ENCODE results near the gene DOCK7. TPM values are rescaled to one million over a fixed set of nuclear protein-coding genes. Genes with fewer than 3 reads are reported as not detected.

The DOCK7 gene
- total and polyA plus RNA-seq, 2 of the 13 experiments (the other 11 are each of a cell fraction or from before 2014, with no cell fraction given): 45.7 to 67.2 TPM

DNA sequence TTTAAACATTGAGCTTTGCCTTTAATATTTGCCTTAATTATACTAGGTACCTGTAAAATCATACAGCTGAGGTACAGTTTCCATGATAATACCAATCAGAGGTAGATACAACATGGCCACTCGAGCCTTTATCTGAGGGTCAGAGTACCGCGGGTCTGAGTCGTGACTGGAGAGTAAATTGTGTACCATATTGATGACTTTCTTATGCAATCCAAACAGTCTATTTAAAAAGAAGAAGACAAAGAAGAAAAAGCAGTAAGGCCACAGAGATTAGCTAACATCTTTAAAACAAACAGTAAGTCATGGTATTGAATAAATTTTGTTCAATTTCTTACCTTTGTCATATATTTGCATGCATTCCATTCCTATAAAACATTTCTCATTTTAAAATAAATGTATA is 159.0 kb downstream of the DOCK7 start:
- Histone ChIP-seq H3K27ac (ENCODE audit: extremely low read length, insufficient read depth, low read length) (peak overlapping the region; percentile 22), H3K79me2 (ENCODE audit: insufficient read depth, low read length) (no peaks in the 10 kb centered on the region), H2AFZ (ENCODE audit: low read length) (no peak overlapping the region), H3K4me1 (ENCODE audit: insufficient read depth, low read length) (peaks cover 31% of the 10 kb centered on the region), H3K9me3 (ENCODE audit: low read length) (no peaks in the 10 kb centered on the region), H3K4me2 (ENCODE audit: low read depth, low read length) (0 out of 2 replicates have a peak overlapping the region, but pooled peaks have one; percentile 23), H3K27me3 (ENCODE audit: control insufficient read depth in 1 of 2, insufficient read depth in 2 of 2, low read length in 2 of 2) (no peaks in the 10 kb centered on the region), H3K4me3 (replicated peaks in 1 of 3; ENCODE audit: insufficient read depth in 1 of 3, low read depth in 2 of 3, low read length in 3 of 3) (no peak overlapping the region), H4K20me1 (ENCODE audit: insufficient read depth, low read length) (no peaks in the 10 kb centered on the region), H3K9ac (ENCODE audit: insufficient read depth, low read depth, low read length) (no peak overlapping the region), H3K36me3 (replicated peaks in 1 of 2; ENCODE audit: control insufficient read depth in 1 of 2, insufficient read depth in 2 of 2, low read length in 2 of 2) (peaks cover 10 to 35% of the 10 kb centered on the region in 2 experiments)
- 7% methylated on average over 4 of the region's 4 CpGs for WGBS (ENCODE audit: low lambda C conversion rate)
- FAIRE-seq: peak; percentile 71
- POLR2A ChIA-PET: interaction anchor here (0.6 to 1.5 kb wide), 2 partner anchors 13 to 180 kb away, joined by 4 read pairs; no protein-coding TSS in a partner anchor
- intact Hi-C loops (cut with micrococcal nuclease; ENCODE audit: unreplicated experiment): no loop called here
- ATAC-seq: no peak; the same call in 2 of the 3 replicates
- DNase-seq (ENCODE audit: low spot score): peak; percentile 22
- in situ Hi-C loops (cut with HindIII; ENCODE audit: extremely low pct_ligation_motif_present, low pct_unique_long_range_greater_than_20kb): no loop called here
- BruUV-seq (replicated peaks): no TSS peak
- CTCF ChIA-PET (ENCODE audit: low intra/inter-chr PET ratio, low total read pairs): no interaction called here
- TF ChIP-seq ZNF776 (CRISPR knock-in tag; IDR thresholded peaks at IDR 0.05) (no peak), SOX5 (CRISPR knock-in tag; IDR thresholded peaks at IDR 0.05; ENCODE audit: borderline replicate concordance) (peak; percentile 85), NFATC3 (CRISPR knock-in tag; IDR thresholded peaks at IDR 0.05) (no peak), HCFC1 (IDR thresholded peaks at IDR 0.05; ENCODE audit: low read depth, low read length) (no peak), CEBPG (CRISPR knock-in tag; IDR thresholded peaks at IDR 0.05) (peak; percentile 81), SALL1 (CRISPR knock-in tag; IDR thresholded peaks at IDR 0.05) (peak; percentile 59; the same call in 1 of the 2 replicates), POGZ (CRISPR knock-in tag; IDR thresholded peaks at IDR 0.05) (peak; percentile 95), MAFF (IDR thresholded peaks at IDR 0.05; ENCODE audit: low read depth, low read length) (no peak), ARNTL (CRISPR knock-in tag; IDR thresholded peaks at IDR 0.05) (no peak), HOXA3 (CRISPR knock-in tag; IDR thresholded peaks at IDR 0.05) (0 out of 2 replicates have a peak, but pooled peaks have one; percentile 29), ZNF160 (CRISPR knock-in tag; IDR thresholded peaks at IDR 0.05) (no peak), ISL2 (CRISPR knock-in tag; IDR thresholded peaks at IDR 0.05) (peak; percentile 64)
- TF ChIP-seq, protein P1, sequence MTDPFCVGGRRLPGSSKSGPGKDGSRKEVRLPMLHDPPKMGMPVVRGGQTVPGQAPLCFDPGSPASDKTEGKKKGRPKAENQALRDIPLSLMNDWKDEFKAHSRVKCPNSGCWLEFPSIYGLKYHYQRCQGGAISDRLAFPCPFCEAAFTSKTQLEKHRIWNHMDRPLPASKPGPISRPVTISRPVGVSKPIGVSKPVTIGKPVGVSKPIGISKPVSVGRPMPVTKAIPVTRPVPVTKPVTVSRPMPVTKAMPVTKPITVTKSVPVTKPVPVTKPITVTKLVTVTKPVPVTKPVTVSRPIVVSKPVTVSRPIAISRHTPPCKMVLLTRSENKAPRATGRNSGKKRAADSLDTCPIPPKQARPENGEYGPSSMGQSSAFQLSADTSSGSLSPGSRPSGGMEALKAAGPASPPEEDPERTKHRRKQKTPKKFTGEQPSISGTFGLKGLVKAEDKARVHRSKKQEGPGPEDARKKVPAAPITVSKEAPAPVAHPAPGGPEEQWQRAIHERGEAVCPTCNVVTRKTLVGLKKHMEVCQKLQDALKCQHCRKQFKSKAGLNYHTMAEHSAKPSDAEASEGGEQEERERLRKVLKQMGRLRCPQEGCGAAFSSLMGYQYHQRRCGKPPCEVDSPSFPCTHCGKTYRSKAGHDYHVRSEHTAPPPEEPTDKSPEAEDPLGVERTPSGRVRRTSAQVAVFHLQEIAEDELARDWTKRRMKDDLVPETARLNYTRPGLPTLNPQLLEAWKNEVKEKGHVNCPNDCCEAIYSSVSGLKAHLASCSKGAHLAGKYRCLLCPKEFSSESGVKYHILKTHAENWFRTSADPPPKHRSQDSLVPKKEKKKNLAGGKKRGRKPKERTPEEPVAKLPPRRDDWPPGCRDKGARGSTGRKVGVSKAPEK (CRISPR knock-in tag; IDR thresholded peaks at IDR 0.05; ENCODE audit: borderline replicate concordance): no peak
- TF ChIP-seq, protein P2, sequence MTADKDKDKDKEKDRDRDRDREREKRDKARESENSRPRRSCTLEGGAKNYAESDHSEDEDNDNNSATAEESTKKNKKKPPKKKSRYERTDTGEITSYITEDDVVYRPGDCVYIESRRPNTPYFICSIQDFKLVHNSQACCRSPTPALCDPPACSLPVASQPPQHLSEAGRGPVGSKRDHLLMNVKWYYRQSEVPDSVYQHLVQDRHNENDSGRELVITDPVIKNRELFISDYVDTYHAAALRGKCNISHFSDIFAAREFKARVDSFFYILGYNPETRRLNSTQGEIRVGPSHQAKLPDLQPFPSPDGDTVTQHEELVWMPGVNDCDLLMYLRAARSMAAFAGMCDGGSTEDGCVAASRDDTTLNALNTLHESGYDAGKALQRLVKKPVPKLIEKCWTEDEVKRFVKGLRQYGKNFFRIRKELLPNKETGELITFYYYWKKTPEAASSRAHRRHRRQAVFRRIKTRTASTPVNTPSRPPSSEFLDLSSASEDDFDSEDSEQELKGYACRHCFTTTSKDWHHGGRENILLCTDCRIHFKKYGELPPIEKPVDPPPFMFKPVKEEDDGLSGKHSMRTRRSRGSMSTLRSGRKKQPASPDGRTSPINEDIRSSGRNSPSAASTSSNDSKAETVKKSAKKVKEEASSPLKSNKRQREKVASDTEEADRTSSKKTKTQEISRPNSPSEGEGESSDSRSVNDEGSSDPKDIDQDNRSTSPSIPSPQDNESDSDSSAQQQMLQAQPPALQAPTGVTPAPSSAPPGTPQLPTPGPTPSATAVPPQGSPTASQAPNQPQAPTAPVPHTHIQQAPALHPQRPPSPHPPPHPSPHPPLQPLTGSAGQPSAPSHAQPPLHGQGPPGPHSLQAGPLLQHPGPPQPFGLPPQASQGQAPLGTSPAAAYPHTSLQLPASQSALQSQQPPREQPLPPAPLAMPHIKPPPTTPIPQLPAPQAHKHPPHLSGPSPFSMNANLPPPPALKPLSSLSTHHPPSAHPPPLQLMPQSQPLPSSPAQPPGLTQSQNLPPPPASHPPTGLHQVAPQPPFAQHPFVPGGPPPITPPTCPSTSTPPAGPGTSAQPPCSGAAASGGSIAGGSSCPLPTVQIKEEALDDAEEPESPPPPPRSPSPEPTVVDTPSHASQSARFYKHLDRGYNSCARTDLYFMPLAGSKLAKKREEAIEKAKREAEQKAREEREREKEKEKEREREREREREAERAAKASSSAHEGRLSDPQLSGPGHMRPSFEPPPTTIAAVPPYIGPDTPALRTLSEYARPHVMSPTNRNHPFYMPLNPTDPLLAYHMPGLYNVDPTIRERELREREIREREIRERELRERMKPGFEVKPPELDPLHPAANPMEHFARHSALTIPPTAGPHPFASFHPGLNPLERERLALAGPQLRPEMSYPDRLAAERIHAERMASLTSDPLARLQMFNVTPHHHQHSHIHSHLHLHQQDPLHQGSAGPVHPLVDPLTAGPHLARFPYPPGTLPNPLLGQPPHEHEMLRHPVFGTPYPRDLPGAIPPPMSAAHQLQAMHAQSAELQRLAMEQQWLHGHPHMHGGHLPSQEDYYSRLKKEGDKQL (CRISPR knock-in tag; IDR thresholded peaks at IDR 0.05; ENCODE audit: low read depth): 0 out of 2 replicates have a peak, but pooled peaks have one; percentile 24
- TF ChIP-seq, protein P3, sequence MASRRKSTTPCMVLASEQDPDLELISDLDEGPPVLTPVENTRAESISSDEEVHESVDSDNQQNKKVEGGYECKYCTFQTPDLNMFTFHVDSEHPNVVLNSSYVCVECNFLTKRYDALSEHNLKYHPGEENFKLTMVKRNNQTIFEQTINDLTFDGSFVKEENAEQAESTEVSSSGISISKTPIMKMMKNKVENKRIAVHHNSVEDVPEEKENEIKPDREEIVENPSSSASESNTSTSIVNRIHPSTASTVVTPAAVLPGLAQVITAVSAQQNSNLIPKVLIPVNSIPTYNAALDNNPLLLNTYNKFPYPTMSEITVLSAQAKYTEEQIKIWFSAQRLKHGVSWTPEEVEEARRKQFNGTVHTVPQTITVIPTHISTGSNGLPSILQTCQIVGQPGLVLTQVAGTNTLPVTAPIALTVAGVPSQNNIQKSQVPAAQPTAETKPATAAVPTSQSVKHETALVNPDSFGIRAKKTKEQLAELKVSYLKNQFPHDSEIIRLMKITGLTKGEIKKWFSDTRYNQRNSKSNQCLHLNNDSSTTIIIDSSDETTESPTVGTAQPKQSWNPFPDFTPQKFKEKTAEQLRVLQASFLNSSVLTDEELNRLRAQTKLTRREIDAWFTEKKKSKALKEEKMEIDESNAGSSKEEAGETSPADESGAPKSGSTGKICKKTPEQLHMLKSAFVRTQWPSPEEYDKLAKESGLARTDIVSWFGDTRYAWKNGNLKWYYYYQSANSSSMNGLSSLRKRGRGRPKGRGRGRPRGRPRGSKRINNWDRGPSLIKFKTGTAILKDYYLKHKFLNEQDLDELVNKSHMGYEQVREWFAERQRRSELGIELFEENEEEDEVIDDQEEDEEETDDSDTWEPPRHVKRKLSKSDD (CRISPR knock-in tag; IDR thresholded peaks at IDR 0.05; ENCODE audit: low read depth): no peak

All from HepG2 (cell line).